SK-N-MC (cell line): Measurements from ENCODE around the gene KRT6C.

Experiments
- EZH2 ChIP-seq: fragments of 200-600 bp; sonication (generic); IDR thresholded peaks from one replicate; pipeline ENCODE4 v1.6.1; 2017; ENCODE audit warnings: antibody characterized with exemption
- FOXP2 ChIP-seq: optimal IDR thresholded peaks from 2 replicates; pipeline ENCODE3; 2011; ENCODE audit warnings: mild to moderate bottlenecking, moderate library complexity; ENCODE audit not compliant: insufficient read depth; ENCODE audit errors: extremely low read length, control extremely low read depth
- POLR2AphosphoS5 ChIP-seq: IDR thresholded peaks from 2 replicates; pipeline ENCODE4 v1.6.1; 2012; ENCODE audit warnings: mild to moderate bottlenecking, low read depth, low read length, borderline replicate concordance

DNA sequence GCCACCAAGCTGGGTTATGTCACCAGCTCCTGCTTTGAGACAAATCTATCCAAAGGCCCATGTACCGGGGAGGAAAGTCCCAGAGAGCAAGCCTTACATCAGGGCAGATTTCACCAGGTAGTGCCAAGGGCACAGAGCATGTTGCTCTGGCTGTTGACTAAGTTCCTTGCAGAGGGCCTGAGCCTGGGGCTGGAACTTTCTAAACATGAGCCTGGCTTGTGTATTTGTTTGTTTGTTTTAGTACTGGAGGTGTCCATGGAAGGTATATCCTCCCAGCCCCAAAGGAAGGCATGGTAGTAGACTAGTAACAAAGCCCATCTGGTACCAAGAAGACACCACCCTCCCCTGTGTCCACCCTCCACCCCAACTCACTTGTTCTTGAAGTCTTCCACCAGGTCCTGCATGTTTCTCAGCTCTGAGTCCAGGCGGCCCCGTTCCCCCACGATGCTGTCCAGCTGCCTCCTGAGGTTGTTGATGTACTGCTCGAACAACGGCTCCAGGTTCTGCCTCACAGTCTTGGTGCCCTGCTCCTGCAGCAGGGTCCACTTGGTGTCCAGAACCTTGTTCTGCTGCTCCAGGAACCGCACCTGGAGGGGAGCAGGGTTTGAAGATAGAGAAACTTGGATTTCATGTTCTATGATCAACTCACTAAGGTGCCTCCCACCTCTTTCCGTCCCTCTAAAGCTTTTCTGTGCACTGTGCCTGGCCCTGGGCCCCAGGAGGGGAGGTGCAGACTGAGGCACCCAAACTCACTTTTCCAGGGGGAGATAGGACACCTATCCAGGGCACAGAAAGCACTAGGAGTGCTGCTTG lies 45.2 kb upstream of the KRT6C start:
- no peak for TF ChIP-seq POLR2AphosphoS5
- TF ChIP-seq EZH2, result no peak
- TF ChIP-seq FOXP2, result no peak
